ENCODE data around the gene PXMP2.

PXMP2 gene

GRCh38 chr12:132698341-132698740, 11.0 kb downstream of the PXMP2 start:
- DNase-seq = no peak

- no peak for DNase-seq
Measured at GRCh38 chr12:132700212-132700822, 12.9 kb downstream of the PXMP2 start.

GRCh38 chr12:132702640-132703039, 15.3 kb downstream of the PXMP2 start:
- DNase-seq = no peak

GRCh38 chr12:132703641-132704040, 16.3 kb downstream of the PXMP2 start:
- no peak for DNase-seq

- DNase-seq = no peak
Measured at GRCh38 chr12:132707241-132707640, 19.9 kb downstream of the PXMP2 start.

- no peak for DNase-seq
Measured at GRCh38 chr12:132708150-132708549, 20.8 kb downstream of the PXMP2 start.

- DNase-seq = no peak
Measured at GRCh38 chr12:132710043-132710404, 22.6 kb downstream of the PXMP2 start.

GRCh38 chr12:132710405-132711079, 23.2 kb downstream of the PXMP2 start, which contains the start of gene PGAM5:
TSS of gene PGAM5 (plus strand) at chr12:132710842. CDS start at chr12:132710877, 35 bp downstream.
- DNase-seq = peak; percentile 94

GRCh38 chr12:132711080-132711843, 23.9 kb downstream of the PXMP2 start:
- DNase-seq = peak; percentile 37

GRCh38 chr12:132713123-132713522, 25.7 kb downstream of the PXMP2 start:
- DNase-seq = no peak

- no peak for DNase-seq
Measured at GRCh38 chr12:132715874-132716273, 28.5 kb downstream of the PXMP2 start.

GRCh38 chr12:132716356-132716755, 29.0 kb downstream of the PXMP2 start:
- no peak for DNase-seq

GRCh38 chr12:132717011-132717410, 29.6 kb downstream of the PXMP2 start:
- no peak for DNase-seq

GRCh38 chr12:132717531-132718387, 30.4 kb downstream of the PXMP2 start:
- DNase-seq = no peak

- DNase-seq = no peak
Measured at GRCh38 chr12:132718644-132719043, 31.3 kb downstream of the PXMP2 start.

- no peak for DNase-seq
Measured at GRCh38 chr12:132719141-132719953, 32.0 kb downstream of the PXMP2 start.

GRCh38 chr12:132719954-132720324, 32.6 kb downstream of the PXMP2 start:
- DNase-seq = no peak

- no peak for DNase-seq
Measured at GRCh38 chr12:132720606-132721345, 33.4 kb downstream of the PXMP2 start.

- no peak for DNase-seq
Measured at GRCh38 chr12:132723015-132723763, 35.8 kb downstream of the PXMP2 start.

- no peak for DNase-seq
Measured at GRCh38 chr12:132723764-132724140, 36.4 kb downstream of the PXMP2 start.
